SK-N-SH treated with all-trans-retinoic acid at 6 μM for 48 hours (cell line): ENCODE measurements around the gene NSA2.

ENCODE experiments used
- ARNTL ChIP-seq: fragments of 450-650 bp; formaldehyde crosslinking; IDR thresholded peaks from 2 replicates; pipeline ENCODE4 v1.5.0; 2020; ENCODE audit warnings: low read depth, mild to moderate bottlenecking, moderate library complexity, borderline replicate concordance
- RARB ChIP-seq: fragments of 250-450 bp; sonication (Bioruptor Pico); IDR thresholded peaks from 2 replicates; pipeline ENCODE4 v1.8.0; 2021; ENCODE audit warnings: mild to moderate bottlenecking, moderate library complexity
- ZC3H10 ChIP-seq: fragments of 250-450 bp; sonication (Bioruptor Pico); IDR thresholded peaks from 2 replicates; pipeline ENCODE4 v1.5.1; 2021; ENCODE audit warnings: mild to moderate bottlenecking, moderate library complexity
- ZFP3 ChIP-seq: fragments of 250-450 bp; sonication (Bioruptor Pico); IDR thresholded peaks from 2 replicates; pipeline ENCODE4 v1.5.0; 2020; ENCODE audit warnings: mild to moderate bottlenecking, moderate library complexity
- ZNF8 ChIP-seq: fragments of 450-650 bp; formaldehyde crosslinking; IDR thresholded peaks from 2 replicates; pipeline ENCODE4 v1.5.0; 2020; ENCODE audit warnings: mild to moderate bottlenecking, moderate library complexity
- TF ChIP-seq, protein P1 (sequence below): fragments of 250-450 bp; sonication (Bioruptor Pico); IDR thresholded peaks from 2 replicates; pipeline ENCODE4 v1.5.1; 2020; ENCODE audit warnings: low read depth, mild to moderate bottlenecking, moderate library complexity
- TF ChIP-seq, protein P2 (sequence below): fragments of 250-450 bp; sonication (Bioruptor Pico); IDR thresholded peaks from 2 replicates; pipeline ENCODE4 v1.5.1; 2021; ENCODE audit warnings: mild to moderate bottlenecking, moderate library complexity
- TF ChIP-seq, protein P3 (sequence below): fragments of 250-450 bp; sonication (Bioruptor Pico); IDR thresholded peaks from 2 replicates; pipeline ENCODE4 v1.8.0; 2020; ENCODE audit warnings: mild to moderate bottlenecking, moderate library complexity, borderline replicate concordance

DNA sequence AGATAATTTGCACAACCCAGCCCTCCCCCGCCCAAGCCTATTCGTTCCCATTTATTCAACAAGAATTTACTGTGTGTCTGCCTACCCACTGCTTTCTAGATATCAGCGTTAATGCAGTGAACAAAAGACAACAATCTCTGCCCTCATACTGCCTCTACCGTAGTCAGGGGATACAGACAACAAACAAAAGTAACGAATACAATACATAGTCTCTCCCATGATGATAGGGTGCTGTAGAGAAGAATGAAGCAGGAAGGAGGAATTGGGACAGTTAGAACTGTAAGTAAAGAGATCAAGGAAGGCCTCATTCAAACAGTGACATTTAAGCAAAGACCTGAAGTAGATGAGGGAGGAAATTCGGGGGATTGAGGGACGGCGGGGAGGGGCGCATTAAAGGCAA is 1.8 kb upstream of the NSA2 start:
- TF ChIP-seq, protein P1, sequence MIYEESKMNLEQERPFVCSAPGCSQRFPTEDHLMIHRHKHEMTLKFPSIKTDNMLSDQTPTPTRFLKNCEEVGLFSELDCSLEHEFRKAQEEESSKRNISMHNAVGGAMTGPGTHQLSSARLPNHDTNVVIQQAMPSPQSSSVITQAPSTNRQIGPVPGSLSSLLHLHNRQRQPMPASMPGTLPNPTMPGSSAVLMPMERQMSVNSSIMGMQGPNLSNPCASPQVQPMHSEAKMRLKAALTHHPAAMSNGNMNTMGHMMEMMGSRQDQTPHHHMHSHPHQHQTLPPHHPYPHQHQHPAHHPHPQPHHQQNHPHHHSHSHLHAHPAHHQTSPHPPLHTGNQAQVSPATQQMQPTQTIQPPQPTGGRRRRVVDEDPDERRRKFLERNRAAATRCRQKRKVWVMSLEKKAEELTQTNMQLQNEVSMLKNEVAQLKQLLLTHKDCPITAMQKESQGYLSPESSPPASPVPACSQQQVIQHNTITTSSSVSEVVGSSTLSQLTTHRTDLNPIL (CRISPR knock-in tag): no peak
- no peak for TF ChIP-seq ARNTL (CRISPR knock-in tag)
- no peak for TF ChIP-seq ZC3H10 (CRISPR knock-in tag)
- TF ChIP-seq, protein P2, sequence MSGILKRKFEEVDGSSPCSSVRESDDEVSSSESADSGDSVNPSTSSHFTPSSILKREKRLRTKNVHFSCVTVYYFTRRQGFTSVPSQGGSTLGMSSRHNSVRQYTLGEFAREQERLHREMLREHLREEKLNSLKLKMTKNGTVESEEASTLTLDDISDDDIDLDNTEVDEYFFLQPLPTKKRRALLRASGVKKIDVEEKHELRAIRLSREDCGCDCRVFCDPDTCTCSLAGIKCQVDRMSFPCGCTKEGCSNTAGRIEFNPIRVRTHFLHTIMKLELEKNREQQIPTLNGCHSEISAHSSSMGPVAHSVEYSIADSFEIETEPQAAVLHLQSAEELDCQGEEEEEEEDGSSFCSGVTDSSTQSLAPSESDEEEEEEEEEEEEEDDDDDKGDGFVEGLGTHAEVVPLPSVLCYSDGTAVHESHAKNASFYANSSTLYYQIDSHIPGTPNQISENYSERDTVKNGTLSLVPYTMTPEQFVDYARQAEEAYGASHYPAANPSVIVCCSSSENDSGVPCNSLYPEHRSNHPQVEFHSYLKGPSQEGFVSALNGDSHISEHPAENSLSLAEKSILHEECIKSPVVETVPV: no peak
- TF ChIP-seq RARB: no peak
- TF ChIP-seq, protein P3, sequence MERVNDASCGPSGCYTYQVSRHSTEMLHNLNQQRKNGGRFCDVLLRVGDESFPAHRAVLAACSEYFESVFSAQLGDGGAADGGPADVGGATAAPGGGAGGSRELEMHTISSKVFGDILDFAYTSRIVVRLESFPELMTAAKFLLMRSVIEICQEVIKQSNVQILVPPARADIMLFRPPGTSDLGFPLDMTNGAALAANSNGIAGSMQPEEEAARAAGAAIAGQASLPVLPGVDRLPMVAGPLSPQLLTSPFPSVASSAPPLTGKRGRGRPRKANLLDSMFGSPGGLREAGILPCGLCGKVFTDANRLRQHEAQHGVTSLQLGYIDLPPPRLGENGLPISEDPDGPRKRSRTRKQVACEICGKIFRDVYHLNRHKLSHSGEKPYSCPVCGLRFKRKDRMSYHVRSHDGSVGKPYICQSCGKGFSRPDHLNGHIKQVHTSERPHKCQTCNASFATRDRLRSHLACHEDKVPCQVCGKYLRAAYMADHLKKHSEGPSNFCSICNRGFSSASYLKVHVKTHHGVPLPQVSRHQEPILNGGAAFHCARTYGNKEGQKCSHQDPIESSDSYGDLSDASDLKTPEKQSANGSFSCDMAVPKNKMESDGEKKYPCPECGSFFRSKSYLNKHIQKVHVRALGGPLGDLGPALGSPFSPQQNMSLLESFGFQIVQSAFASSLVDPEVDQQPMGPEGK (CRISPR knock-in tag): no peak
- TF ChIP-seq ZNF8 (CRISPR knock-in tag): no peak
- TF ChIP-seq ZFP3 (CRISPR knock-in tag): no peak
